HG03520 (cell line): ENCODE data around the gene EDDM13.
"Not testable (repeated sequence)": the region's sequence is repeated elsewhere in the genome, so short reads cannot be mapped to it uniquely, and the experiment has no call there.

Source experiments
- ATAC-seq: cut with Tn5 transposase; IDR thresholded peaks from one replicate; pipeline ENCODE4 v1.9.1; 2021; ENCODE audit warnings: mild to moderate bottlenecking, moderate library complexity; ENCODE audit not compliant: unreplicated experiment

The EDDM13 gene, protein sequence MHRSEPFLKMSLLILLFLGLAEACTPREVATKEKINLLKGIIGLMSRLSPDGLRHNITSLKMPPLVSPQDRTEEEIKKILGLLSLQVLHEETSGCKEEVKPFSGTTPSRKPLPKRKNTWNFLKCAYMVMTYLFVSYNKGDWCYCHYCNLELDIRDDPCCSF

DNA sequence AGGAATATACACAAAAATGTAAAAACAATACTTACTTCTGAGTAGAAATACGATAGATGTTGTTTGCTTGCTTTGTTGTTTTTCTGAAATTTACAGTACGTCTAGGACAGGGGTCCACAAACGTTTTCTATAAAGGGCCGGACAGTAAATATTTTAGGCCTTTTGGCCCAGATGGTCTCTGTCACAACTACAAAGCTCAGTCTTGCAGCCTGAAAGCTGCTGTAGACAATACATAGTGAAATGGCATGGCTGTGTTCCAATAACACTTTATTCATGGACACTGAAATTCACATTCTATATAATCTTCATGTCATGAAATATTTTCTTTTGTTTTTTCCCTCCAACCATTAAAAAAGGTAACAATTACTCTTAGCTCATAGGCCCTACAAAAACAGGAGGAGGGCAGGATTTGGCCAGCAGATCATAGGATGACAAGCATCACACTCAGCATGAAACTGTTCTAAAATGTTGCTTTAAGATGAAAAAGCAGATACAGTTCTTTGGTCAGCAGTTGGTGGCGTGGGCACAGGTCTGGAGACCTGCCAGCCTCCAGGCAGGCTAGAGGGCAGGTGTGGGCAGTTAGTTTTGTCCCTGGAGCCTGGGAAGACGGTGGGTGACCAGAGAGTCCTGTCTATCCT, at the start of gene EDDM13:
Gene EDDM13, plus strand, starts transcription at position 588 of the 638 bp plus-strand sequence. CDS start 87 bp downstream, outside the sequence.
- ATAC-seq, result no peak

GRCh38 chr19:56222901-56223300, 49.6 kb upstream of the EDDM13 start:
- ATAC-seq, result no peak

GRCh38 chr19:56223481-56223880, 49.1 kb upstream of the EDDM13 start:
- ATAC-seq, result no peak

DNA sequence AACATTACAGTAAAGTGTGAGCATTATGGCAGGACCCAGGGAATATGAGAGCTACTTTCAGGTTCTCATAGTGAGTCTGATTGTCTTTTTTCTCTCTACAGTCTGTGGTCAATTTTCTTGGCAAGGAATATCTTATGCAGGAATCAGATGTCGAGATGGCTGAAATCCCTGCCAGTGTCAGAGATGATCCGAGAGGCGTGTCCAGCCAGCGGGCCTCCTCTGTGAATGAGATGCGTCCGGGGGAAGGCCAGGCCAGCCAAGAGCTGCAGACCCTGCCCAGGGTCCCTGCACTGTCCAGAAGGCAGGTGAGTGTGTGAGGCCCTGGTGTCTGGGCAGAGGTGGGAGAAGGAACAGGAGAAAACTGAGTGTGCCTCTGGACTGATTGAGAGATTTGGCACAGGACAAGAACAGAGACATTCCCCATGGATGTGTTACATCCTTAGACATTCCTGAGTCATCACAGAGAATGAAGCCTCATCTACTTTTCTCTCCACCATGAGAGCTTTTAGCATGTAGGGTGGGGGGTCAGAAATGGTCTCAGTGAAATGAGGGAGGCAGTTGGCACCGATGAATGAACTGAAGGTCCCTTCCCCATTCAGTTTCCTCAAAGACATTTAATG, 27.3 kb upstream of the EDDM13 start:
- no peak for ATAC-seq

DNA sequence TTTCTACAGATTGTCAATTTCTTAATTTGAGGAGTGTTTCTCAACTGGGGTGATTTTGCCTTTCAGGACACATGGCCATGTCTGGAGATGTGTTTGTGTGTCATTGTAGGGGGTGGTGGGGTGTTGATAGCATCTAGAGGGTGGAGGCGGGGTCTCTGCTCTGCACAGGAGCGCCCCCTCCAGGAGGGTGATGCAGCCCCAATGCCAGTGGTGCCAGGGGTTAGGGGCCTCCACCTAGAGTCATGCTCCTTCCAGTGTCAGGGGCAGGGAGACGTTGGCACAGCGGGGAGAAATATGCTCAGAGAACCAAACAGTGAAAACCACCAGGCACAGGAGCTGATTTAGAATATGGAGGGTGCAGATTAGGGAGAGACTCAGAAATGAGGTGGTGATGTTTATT, 26.8 kb upstream of the EDDM13 start:
- not testable (repeated sequence) for ATAC-seq

GRCh38 chr19:56248736-56249338, 23.7 kb upstream of the EDDM13 start:
- ATAC-seq, result not testable (repeated sequence)

GRCh38 chr19:56252699-56253422, 19.7 kb upstream of the EDDM13 start:
- ATAC-seq, result no peak

DNA sequence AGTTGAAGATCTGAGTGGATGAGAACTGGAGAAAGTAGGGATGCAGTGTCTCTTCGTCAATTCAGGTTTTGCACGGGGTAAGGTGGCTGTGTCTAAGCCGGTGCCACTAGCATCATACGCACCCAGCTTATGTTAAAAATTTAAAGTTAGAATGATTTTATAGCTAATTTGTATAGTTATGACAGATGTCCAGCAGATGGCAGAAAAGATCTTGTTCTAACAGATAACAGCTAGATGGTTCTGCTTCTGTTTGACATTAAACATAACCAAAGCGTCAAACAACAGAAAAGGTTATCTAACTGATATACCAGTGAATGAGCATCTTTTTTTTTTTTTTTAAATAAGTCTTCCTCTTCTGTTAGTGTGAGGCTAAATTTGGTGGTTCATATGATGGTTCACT, 18.8 kb upstream of the EDDM13 start:
- ATAC-seq, result no peak

DNA sequence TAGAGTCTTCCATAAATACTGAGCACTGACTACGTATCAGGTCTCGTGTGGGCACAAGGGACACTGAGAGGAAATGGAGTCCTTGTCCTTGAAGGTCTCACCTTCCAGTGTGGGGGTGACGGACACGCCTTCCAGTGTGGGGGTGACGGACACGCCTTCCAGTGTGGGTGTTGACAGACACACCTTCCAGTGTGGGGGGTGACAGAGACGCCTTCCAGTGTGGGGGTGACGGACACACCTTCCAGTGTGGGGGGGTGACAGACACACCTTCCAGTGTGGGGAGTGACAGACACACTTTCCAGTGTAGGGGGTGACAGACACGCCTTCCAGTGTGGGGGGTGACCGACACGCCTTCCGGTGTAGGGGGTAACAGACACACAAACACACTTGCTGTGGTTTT, 14.3 kb upstream of the EDDM13 start:
- no peak for ATAC-seq

- no peak for ATAC-seq
Measured at GRCh38 chr19:56261145-56261544, 11.4 kb upstream of the EDDM13 start.

- not testable (repeated sequence) for ATAC-seq
Measured at GRCh38 chr19:56261932-56262331, 10.6 kb upstream of the EDDM13 start.

DNA sequence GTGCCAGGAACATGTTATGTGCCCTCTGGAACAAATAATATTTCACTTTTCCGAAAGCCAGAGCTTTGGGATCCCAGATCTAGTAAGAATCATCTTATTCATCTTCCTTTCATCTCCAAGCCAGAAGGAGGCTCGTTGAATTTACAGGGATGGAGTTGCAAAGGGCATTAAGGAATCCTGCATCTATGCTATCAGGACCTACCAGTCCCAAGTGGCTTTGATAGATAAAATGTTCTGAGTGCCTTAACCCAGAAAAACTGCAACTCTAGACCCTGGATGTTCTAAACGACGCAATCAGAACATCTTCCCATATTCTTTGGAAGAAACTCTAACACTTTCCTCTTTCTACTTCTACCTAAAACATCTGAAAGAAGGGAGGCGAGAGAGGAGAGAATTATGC, 9.2 kb upstream of the EDDM13 start:
- ATAC-seq, result no peak

DNA sequence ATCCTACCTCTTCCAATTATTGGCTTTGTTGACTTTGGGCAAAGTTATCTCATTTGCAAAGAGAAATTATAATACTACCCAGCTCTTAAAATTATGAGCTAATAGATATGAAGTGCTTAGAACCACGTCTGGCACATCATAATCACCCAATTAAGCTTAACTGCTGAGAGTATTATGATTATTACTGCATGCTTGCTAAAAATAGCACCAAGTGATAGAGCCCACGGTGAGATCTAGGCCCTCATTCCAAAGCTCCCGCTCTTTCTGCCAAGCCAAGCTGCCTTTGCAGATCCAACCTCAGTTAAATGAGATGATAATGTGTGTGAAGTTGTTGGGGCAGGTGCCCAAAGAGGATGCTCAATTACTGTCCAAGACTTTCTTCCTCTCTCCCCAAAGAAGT, 6.5 kb upstream of the EDDM13 start:
- no peak for ATAC-seq

GRCh38 chr19:56269348-56269747, 3.2 kb upstream of the EDDM13 start:
- ATAC-seq, result no peak

GRCh38 chr19:56270676-56271075, 1.9 kb upstream of the EDDM13 start:
- ATAC-seq, result no peak

DNA sequence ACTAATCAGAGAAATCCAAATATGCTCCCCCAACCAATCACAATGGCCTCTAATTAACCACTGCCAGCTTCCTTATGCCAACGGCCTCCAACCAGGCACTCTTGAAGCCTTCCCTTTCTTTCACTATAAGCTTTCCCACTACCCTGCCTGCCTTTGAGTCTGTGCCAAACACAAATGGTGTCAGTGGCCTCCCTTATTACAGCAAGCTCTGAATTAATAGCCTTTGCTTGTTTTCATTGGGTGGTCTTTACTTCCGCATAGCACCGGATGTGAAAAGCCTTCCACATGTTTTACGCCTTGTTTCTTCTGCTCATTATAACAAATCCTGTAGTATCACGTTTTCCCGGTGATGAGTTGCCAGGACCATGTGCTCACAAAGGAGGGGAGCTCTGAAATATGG, 1.4 kb upstream of the EDDM13 start:
- no peak for ATAC-seq

GRCh38 chr19:56273563-56274117, 1.1 kb downstream of the EDDM13 start:
- no peak for ATAC-seq

- no peak for ATAC-seq
Measured at GRCh38 chr19:56282809-56283208, 10.3 kb downstream of the EDDM13 start.

DNA sequence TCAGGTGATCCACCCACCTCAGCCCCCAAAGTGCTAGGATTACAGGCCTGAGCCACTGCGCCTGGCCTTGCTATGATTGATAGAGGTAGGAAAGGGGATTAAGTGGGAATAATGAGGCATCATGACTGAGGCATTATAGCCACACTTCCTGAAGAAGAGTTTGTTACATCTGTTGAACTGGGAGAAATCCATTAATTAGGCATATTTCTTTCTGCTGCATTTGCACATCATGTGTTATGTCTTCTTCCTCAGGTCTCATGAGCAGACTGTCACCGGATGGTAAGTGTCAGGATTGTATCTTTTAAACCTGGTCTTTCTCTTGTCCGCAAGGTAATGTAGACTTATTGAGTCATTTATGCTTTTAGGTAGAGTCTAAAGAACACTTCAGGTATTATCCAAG, 12.2 kb downstream of the EDDM13 start:
- ATAC-seq, result no peak

GRCh38 chr19:56290104-56290503, 17.6 kb downstream of the EDDM13 start:
- ATAC-seq, result no peak

DNA sequence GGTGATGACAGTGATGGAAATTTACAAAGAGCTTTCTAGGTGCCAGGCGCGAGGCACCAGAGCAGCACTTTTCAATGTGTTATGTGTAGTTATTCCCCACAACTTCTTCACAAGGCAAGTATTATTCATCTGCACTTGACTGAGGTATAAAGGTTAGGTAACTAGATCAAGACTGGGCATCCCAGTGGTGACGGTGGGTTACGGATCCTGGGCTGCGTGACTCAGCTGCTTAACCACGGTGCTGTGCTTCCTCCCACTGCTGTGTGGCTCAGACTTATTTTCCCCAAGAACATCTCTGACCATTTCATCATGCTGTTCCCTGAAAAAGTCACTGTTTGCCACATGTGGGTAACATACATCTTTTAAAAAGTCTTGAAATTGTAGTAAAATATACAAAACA, 19.3 kb downstream of the EDDM13 start:
- ATAC-seq, result no peak
